Fibroblast of skin of left quadriceps (primary cell): Measurements from ENCODE around the gene RABGAP1L.
A peak's percentile ranks its signal among the peaks of the same experiment; 100 is the strongest.
"Not testable (repeated sequence)": the region's sequence is repeated elsewhere in the genome, so short reads cannot be mapped to it uniquely, and the experiment has no call there.

Experiments
- DNase-seq, 2 experiments: peaks; one replicate each; pipeline ENCODE4 v3.0.0-alpha.2; 2013; ENCODE audit warnings: low read depth in 2 of 2

The RABGAP1L gene

GRCh38 chr1:174870319-174870718 is 711.0 kb downstream of the RABGAP1L start:
- DNase-seq, result no peak

DNA sequence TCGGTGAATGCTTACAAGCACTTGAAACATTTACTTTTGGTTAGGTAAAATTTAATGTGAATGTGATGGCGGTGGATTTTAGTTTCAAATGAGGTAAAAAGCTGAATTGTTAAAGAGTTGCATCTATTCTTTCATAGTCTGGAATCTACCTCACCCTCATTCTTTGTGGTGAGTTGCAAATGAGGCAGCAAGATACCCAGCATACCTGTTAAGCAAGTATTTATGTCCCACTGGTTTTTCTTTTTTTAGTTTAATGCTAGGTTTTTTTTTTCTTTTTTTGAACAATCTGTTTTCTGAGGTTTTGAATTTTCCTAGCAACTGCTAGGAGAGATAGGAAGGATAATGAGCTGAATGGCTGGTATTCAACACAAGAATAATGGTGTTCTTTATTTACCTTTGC is 712.6 kb downstream of the RABGAP1L start:
- DNase-seq, result no peak

DNA sequence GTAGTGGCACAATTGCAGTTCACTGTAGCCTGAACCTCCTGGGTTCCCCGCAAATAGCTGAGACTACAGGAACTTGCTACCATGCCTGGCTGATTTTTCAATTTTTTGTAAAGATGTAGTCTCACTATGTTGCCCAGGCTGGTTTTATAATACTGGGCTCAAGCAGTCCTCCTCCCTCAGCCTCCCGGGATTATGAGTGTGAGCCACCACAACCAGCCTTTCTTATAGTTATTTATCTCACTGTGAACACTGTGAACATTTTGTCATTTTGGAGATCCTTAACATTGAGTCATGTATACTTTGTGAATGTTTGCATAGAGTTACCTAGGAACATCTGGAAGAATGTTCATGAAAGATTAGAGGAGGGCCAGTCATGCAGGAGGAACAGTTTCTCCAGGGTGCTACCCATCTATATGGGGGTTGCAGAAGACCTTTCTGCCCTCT is 713.3 kb downstream of the RABGAP1L start:
- DNase-seq, result no peak

GRCh38 chr1:174874331-174875053 is 715.2 kb downstream of the RABGAP1L start:
- no peak for DNase-seq

- DNase-seq, result no peak
Measured at GRCh38 chr1:174875306-174875705, 716.0 kb downstream of the RABGAP1L start.

DNA sequence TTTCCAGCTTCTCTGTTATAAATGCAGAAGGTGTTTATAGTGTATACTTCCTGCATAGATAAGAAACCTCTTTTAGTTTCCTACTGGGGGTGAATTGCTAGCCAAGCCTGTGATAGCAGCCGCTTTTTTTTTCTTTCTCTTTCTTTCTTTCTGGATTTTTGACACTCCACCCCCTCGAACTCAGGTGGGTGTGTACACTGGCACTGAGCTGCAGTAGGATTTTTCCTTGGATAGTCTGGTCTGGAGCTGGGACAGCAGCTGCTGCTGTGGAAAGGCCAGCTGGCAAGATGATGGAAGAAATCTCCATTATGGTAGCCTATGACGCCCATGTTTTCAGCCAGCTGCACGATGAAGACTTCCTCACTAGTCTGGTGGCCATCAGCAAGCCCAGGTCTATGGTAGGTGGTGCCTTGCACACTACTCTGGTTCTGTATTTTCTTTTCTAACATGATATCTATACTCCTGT is 717.9 kb downstream of the RABGAP1L start:
- no peak for DNase-seq

DNA sequence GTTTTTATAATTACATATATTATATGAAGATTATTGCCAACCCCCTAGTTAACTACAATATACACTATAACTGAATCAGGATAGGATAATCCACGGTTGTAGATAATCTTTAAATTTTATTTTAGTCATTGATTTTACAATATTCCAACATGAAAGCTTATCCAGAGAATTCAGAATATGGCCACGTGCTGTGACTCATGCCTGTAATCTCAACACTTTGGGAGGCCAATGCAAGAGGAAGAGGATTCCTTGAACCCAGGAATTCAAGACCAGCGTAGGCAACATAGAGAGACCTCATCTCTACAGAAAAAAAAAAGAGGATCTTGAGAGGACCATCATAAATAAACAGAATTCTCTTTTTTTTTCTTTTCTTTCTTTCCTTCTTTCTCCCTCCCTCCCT is 720.9 kb downstream of the RABGAP1L start:
- no peak for DNase-seq

GRCh38 chr1:174883409-174883808 is 724.1 kb downstream of the RABGAP1L start:
- DNase-seq, result peak; percentile 8 to 9

DNA sequence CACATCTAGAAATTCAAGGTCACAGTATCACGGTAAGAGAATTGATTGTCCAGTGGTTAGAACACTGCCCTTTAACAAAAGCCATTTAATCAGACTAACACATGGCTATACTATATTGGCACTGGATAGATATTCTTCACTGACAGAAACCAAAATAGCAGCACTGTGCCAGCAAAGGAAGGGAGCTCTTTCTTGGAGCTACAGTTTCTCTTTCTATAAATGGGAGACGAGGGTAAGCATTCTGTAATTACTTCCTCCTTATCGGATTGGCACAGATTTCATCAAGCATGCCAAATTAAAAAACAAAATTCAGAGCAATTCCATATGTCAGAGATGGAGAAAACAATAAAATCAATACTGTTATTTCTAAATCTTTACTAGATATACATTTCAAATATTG is 724.7 kb downstream of the RABGAP1L start:
- no peak for DNase-seq

GRCh38 chr1:174884566-174884965 is 725.2 kb downstream of the RABGAP1L start:
- no peak for DNase-seq

- DNase-seq, result no peak
Measured at GRCh38 chr1:174890024-174890423, 730.7 kb downstream of the RABGAP1L start.

DNA sequence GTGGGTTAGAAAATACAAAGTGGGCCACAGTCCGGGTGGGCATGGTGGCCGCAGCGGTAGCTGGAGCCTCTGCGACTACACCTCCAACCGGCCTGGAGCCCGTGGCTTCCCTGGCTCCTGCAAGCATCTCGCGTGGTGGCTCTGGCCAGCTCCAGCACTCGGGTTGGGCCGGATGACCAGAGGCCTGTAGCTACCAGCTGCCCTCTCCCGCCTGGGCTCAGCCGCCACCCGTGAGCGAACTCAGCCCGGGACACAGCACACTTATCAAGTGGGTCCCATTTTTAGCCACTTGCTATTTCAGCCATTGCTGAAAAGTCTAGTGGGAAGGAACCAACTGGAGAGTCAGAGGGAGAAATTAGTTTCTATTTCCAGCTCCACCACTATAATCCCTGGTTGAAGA is 732.7 kb downstream of the RABGAP1L start:
- DNase-seq, result no peak

GRCh38 chr1:174894117-174894762 is 734.9 kb downstream of the RABGAP1L start:
- DNase-seq, result no peak

GRCh38 chr1:174895610-174896009 is 736.3 kb downstream of the RABGAP1L start:
- not testable (repeated sequence) for DNase-seq

DNA sequence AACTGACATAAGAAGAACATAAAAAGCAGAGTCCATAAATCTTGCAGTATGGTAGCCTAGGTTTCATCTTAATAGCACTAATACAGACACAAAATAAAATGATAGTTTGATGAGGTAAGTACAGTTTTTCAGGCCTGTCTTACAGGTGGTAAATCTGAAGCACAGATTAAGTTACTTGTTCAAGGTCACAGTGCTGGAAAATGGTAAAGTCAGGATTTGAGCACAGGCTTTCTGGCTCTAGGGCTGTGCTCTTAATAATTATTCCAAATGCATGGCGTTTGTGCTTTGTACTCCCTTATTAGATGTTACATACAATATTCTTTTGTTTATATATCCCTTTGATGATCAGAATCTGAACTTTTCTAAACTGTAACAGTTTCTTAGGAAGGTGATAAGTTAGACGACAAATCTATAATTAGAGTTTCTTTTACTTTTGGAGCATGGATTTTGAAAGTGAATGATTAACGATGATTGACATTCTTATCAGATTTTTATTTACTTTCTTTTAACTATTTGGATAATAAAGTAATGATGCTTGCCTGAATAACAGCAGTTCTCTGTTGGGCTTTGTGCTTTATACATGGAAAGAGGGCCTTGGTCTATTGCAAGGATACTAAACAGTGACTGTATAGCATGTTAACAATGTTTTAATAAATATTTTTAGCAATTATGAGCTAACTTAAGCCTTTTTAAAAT is 738.9 kb downstream of the RABGAP1L start:
- DNase-seq, result no peak

DNA sequence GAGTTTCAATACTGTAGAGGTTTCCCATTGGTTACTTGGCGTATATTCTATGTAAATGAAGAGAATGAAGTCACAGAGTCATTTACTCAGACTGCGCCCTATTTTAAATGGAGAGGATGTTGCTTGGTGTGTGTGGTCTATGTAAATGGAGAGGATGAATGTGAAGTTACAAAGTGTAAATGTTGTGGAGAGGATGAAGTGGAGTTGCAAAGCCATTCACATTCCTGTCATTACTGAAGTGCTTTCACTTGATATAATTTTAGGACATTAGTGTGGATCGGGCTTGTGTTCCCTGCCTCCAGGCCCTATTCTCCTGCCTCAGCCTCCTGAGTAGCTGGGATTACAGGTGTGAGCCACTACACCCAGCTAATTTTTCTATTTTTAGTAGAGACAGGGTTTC is 741.0 kb downstream of the RABGAP1L start:
- DNase-seq, result no peak

DNA sequence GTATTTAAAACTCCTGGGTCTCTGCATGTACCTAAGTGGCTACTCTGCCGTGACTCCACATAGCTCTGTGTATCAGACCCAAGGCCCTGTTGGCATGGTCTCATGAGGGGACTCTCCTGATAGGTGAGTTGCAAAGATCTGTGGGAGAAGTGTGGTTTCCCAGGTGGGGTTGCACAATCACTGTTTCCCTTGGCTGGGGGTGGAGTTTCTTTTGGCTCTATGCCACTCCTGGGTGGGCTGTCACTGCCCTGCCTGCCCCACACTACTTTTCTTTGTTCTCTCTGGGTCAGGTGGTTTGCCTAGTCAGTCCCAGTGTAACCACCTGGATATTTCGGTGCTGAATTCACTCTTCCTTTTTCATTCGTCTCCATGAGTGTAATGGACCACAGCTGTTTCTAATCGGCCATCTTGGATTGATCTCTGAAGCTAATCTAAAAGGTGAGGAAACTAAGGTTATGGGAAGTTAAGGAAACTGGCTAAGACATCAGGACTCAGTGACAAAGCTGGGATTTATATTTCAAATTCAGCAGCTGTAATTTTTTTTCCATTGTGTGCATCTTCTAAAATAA is 743.3 kb downstream of the RABGAP1L start:
- no peak for DNase-seq

DNA sequence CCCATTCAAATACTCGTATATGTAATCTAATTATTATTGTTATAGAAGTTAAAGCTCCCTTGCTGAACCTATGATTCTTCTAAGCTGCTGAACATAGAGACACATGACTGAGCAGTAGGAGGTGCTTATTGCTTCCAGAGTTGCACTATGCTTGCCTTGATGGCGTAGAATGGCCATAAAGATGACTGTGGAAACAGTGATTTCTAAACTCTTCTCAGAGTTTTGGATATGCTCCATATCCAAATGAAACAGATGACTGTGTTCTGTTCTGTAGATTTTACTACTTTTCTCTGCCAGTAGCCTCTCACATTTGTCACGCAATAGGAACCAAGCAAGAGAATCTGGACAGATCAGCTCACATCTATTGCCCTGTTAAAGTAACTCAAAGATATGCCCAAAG is 752.3 kb downstream of the RABGAP1L start:
- DNase-seq, result no peak

GRCh38 chr1:174912264-174912663 is 752.9 kb downstream of the RABGAP1L start:
- no peak for DNase-seq

GRCh38 chr1:174913225-174913903 is 754.0 kb downstream of the RABGAP1L start:
- DNase-seq, result no peak

- no peak for DNase-seq
Measured at GRCh38 chr1:174914991-174915390, 755.7 kb downstream of the RABGAP1L start.

DNA sequence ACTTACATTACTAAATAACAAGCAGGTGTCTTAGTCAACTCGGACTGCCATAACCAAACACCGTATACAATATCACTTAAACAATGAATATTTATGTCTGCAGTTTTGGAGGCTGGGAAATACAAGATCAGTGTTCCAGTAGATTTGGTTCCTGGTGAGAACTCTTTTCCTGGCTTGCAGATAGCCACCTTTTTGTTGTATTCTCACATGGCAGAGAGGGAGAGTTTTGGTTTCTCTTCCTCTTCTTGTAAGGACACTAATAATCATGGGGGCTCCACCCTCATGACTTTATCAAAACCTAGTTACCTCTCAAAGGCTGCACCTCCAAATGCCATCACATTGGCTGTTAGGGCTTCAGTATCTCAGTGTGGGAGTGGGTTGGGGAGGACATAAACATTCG is 757.5 kb downstream of the RABGAP1L start:
- DNase-seq, result no peak
